WTC11 (cell line): ENCODE measurements around the gene RTL1.

Experiments used
- CTCF ChIP-seq: fragments of 200-600 bp; IDR thresholded peaks from 2 replicates; pipeline ENCODE4 v1.8.0; 2022; ENCODE audit warnings: antibody characterized with exemption
- NR2C2 ChIP-seq: sonication (generic); formaldehyde crosslinking; IDR thresholded peaks from 2 replicates; pipeline ENCODE4 v1.8.0; 2022; ENCODE audit warnings: mild to moderate bottlenecking, missing genetic modification reagents
- TF ChIP-seq, protein P1 (sequence below): sonication (generic); formaldehyde crosslinking; IDR thresholded peaks from 2 replicates; pipeline ENCODE4 v1.8.0; 2022; ENCODE audit warnings: mild to moderate bottlenecking, missing genetic modification reagents

GRCh38 chr14:100891051-100891450, 12.5 kb downstream of the RTL1 start:
- TF ChIP-seq CTCF: no peak
- TF ChIP-seq, protein P1, sequence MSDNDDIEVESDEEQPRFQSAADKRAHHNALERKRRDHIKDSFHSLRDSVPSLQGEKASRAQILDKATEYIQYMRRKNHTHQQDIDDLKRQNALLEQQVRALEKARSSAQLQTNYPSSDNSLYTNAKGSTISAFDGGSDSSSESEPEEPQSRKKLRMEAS (CRISPR knock-in tag): no peak
- no peak for TF ChIP-seq NR2C2 (CRISPR knock-in tag)
